OCI-LY7 (cell line): ENCODE measurements around the gene SLC2A4RG. TPM values are rescaled to one million over a fixed set of nuclear protein-coding genes. Genes with fewer than 3 reads are reported as not detected.

Source experiments
- BruUV-seq: library from RNA; stranded (reverse); fragments of 400-500 nt; replicated peaks from 2 replicates; lab custom pipeline; 2021; lab: Mats Ljungman, UMichigan
- CTCF ChIA-PET: fragments of 300-600 bp; sonication (Branson Sonifier 250); formaldehyde crosslinking; loops from one replicate; lab custom pipeline; 2022; ENCODE audit warnings: antibody characterized with exemption; ENCODE audit not compliant: unreplicated experiment; lab: Charles Lee
- POLR2A ChIA-PET: fragments of 300-600 bp; sonication (Branson Sonifier 250); formaldehyde crosslinking; loops from one replicate; lab custom pipeline; 2022; ENCODE audit warnings: antibody characterized with exemption; lab: Charles Lee
- DNase-seq: peaks from one replicate; pipeline ENCODE4 v3.0.0-alpha.2; 2015; ENCODE audit warnings: low spot score
- H2AFZ ChIP-seq: fragments of 200-600 bp; sonication (generic), shearing (Covaris generic); 2 replicates; pipeline ENCODE4 v1.6.1; 2014; ENCODE audit warnings: mild to moderate bottlenecking, antibody characterized with exemption, low read length, moderate library complexity
- H3K27ac ChIP-seq: fragments of 200-600 bp; sonication (generic); 2 replicates; pipeline ENCODE4 v1.5.1; 2014; ENCODE audit warnings: mixed run types, low read depth, mild to moderate bottlenecking, moderate library complexity, low read length, inconsistent platforms; ENCODE audit not compliant: poor library complexity, severe bottlenecking
- H3K36me3 ChIP-seq: fragments of 200-600 bp; sonication (generic); 2 replicates; pipeline ENCODE4 v1.6.1; 2014; ENCODE audit warnings: mild to moderate bottlenecking, antibody characterized with exemption, low read length, moderate library complexity, mixed read lengths; ENCODE audit not compliant: insufficient read depth
- H3K4me1 ChIP-seq: fragments of 200-600 bp; sonication (generic); 2 replicates; pipeline ENCODE4 v1.5.1; 2014; ENCODE audit warnings: mild to moderate bottlenecking, low read length; ENCODE audit not compliant: insufficient read depth, poor library complexity, severe bottlenecking
- H3K4me2 ChIP-seq: fragments of 200-600 bp; sonication (generic); 2 replicates; pipeline ENCODE4 v1.6.1; 2014; ENCODE audit warnings: mild to moderate bottlenecking, low read length
- H3K4me3 ChIP-seq: fragments of 200-600 bp; sonication (generic); 2 replicates; pipeline ENCODE4 v1.5.1; 2014; ENCODE audit warnings: mild to moderate bottlenecking, low read depth, low read length; ENCODE audit not compliant: poor library complexity, severe bottlenecking
- H3K79me2 ChIP-seq: fragments of 200-600 bp; sonication (generic); 2 replicates; pipeline ENCODE4 v1.6.1; 2016; ENCODE audit warnings: low read depth, mild to moderate bottlenecking, low read length, moderate library complexity, mixed read lengths; ENCODE audit not compliant: insufficient read depth
- H3K9me2 ChIP-seq: fragments of 200-600 bp; sonication (generic); 2 replicates; pipeline ENCODE4 v1.6.1; 2016; ENCODE audit warnings: mild to moderate bottlenecking, low read length, mixed read lengths; ENCODE audit not compliant: insufficient read depth
- H3K9me3 ChIP-seq: fragments of 200-600 bp; sonication (generic); 2 replicates; pipeline ENCODE4 v1.6.1; 2014; ENCODE audit warnings: mild to moderate bottlenecking, mixed run types, low read length, mixed read lengths
- H4K20me1 ChIP-seq: fragments of 200-600 bp; sonication (generic); 2 replicates; pipeline ENCODE4 v1.6.1; 2014; ENCODE audit warnings: mild to moderate bottlenecking, antibody characterized with exemption, low read length, moderate library complexity, mixed read lengths; ENCODE audit not compliant: insufficient read depth
- EZH2phosphoT487 ChIP-seq: fragments of 200-600 bp; sonication (generic); IDR thresholded peaks from 2 replicates; pipeline ENCODE4 v1.6.1; 2018; ENCODE audit warnings: low read depth, borderline replicate concordance, mild to moderate bottlenecking, mixed run types, antibody characterized with exemption, low read length, moderate library complexity, mixed read lengths
- intact Hi-C: fragments of 100-400 bp; cut with micrococcal nuclease; formaldehyde crosslinking; loops from one replicate; pipeline ENCODE4 v1.10.0; 2022; ENCODE audit not compliant: unreplicated experiment
- total RNA-seq, 2 experiments: library from RNA; depleted of rRNA in 1 of 2; stranded (reverse); fragments of >200 nt in 1 of 2; shearing (Covaris generic) in 1 of 2; gene quantifications; 2 replicates each; pipeline ENCODE4 v1.2.3, GENCODE V29; 2014 to 2022
- TF ChIP-seq, protein P1 (sequence below): fragments of 200-600 bp; sonication (generic); conservative IDR thresholded peaks from 2 replicates; pipeline ENCODE4 v1.5.1; 2014; ENCODE audit warnings: mild to moderate bottlenecking, antibody characterized with exemption, low read length, moderate library complexity, mixed read lengths

The SLC2A4RG gene
- total RNA-seq, 2 experiments from 2014 or later = 77.9 to 113 TPM

DNA sequence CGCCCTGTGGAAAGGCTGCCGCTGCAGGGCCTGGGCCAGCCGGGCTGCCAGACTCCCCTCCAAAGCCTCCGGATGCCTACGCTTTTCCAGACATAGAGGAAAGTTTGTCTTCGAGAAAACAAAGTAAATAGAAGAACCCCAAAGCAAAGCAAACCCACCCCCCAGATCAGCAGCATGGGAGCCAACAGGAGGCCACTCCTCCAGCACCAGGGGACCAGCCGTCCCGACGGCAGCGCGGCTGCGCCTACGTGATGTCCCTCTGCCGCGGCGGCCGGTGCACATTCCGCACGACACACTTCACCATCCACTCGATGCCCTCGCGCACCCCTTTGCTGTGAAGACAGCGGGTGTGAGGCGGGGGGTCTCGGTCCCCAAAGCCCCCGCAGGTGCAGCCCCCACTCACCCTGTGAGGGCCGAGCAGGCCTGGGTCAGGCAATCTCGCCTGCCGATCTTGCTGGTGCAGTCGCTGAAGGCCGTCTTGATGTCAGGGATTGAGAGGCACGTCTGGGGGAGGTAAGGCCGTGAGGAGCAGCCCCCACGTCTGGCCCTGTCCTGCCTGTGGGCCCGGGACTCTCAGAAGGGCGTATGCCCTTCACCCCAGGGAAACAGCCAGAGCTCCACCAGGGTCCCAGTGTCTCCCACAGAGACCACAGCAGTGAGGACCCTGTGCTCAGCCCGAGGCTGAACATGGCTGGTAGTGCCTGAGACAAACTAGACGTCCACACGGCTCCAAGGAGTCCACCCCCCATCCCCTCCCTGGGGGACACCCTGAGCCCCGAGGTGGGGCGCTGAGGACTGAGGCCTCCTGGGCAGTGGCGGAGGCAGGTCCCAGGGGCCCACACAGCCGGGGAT, 39.2 kb upstream of the SLC2A4RG start:
- no peak overlapping the region for H2AFZ ChIP-seq
- H3K36me3 ChIP-seq = peaks cover 42% of the 10 kb centered on the region
- H3K4me3 ChIP-seq = no peak overlapping the region
- TF ChIP-seq, protein P1, sequence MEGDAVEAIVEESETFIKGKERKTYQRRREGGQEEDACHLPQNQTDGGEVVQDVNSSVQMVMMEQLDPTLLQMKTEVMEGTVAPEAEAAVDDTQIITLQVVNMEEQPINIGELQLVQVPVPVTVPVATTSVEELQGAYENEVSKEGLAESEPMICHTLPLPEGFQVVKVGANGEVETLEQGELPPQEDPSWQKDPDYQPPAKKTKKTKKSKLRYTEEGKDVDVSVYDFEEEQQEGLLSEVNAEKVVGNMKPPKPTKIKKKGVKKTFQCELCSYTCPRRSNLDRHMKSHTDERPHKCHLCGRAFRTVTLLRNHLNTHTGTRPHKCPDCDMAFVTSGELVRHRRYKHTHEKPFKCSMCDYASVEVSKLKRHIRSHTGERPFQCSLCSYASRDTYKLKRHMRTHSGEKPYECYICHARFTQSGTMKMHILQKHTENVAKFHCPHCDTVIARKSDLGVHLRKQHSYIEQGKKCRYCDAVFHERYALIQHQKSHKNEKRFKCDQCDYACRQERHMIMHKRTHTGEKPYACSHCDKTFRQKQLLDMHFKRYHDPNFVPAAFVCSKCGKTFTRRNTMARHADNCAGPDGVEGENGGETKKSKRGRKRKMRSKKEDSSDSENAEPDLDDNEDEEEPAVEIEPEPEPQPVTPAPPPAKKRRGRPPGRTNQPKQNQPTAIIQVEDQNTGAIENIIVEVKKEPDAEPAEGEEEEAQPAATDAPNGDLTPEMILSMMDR = no peak
- no peak for TF ChIP-seq EZH2phosphoT487
- no peak overlapping the region for H3K4me2 ChIP-seq
- ChIA-PET CTCF (no interaction called here), POLR2A (no interaction called here)
- peaks cover 9% of the 10 kb centered on the region for H3K4me1 ChIP-seq
- H3K79me2 ChIP-seq = peaks cover 2% of the 10 kb centered on the region; the same call in 1 of the 2 replicates
- no peak for DNase-seq
- H4K20me1 ChIP-seq = no peaks in the 10 kb centered on the region
- intact Hi-C loops = no loop called here
- no peaks in the 10 kb centered on the region for H3K9me2 ChIP-seq
- H3K27ac ChIP-seq = no peak overlapping the region
- no peaks in the 10 kb centered on the region for H3K9me3 ChIP-seq
- no TSS peak for BruUV-seq

DNA sequence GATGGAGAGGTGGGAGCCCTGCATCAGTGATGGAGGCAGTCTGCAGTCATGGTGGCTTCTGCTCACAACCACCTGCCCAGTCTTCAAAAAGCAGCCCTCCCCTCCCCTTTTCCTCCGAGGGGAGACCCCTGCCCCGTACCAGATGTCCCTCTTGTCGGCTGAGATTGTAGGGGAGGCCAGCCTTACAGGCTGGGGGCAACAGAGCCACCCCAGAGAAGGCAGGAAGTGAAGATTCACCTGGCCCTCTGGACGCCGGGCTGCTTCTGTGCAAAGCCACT, 38.6 kb upstream of the SLC2A4RG start:
- TF ChIP-seq EZH2phosphoT487 = no peak
- TF ChIP-seq, protein P1 = no peak
- ChIA-PET POLR2A (no interaction called here), CTCF (no interaction called here)
- H3K4me3 ChIP-seq = no peak overlapping the region
- BruUV-seq = no TSS peak
- H4K20me1 ChIP-seq = peaks cover 2% of the 10 kb centered on the region; the same call in 1 of the 2 replicates
- H3K4me1 ChIP-seq = peaks cover 11% of the 10 kb centered on the region
- no peak overlapping the region for H3K27ac ChIP-seq
- intact Hi-C loops = no loop called here
- no peak for DNase-seq
- H3K36me3 ChIP-seq = peaks cover 43% of the 10 kb centered on the region
- H3K9me2 ChIP-seq = no peaks in the 10 kb centered on the region
- peaks cover 7% of the 10 kb centered on the region for H3K79me2 ChIP-seq
- no peak overlapping the region for H2AFZ ChIP-seq
- H3K9me3 ChIP-seq = no peaks in the 10 kb centered on the region
- no peak overlapping the region for H3K4me2 ChIP-seq
